Measurements from ENCODE around the gene GOLGA8J. TPM values are rescaled to one million over a fixed set of nuclear protein-coding genes. Genes with fewer than 3 reads are reported as not detected.
"Not testable (repeated sequence)": the region's sequence is repeated elsewhere in the genome, so short reads cannot be mapped to it uniquely, and the experiment has no call there.

The GOLGA8J gene
- total RNA-seq, 2 experiments from 2014 or later = not detected

GRCh38 chr15:30130066-30130465, 47.3 kb downstream of the GOLGA8J start:
- H3K9me3 Mint-ChIP-seq; H3K27ac Mint-ChIP-seq; H3K4me1 Mint-ChIP-seq; CTCF ChIA-PET; H3K27me3 Mint-ChIP-seq; POLR2A ChIA-PET; DNase-seq; H3K36me3 Mint-ChIP-seq (ENCODE audit: low read depth); H3K4me3 Mint-ChIP-seq: not testable (repeated sequence)

GRCh38 chr15:30134751-30135150, 52.0 kb downstream of the GOLGA8J start, which contains the start of gene GOLGA8T:
TSS of gene GOLGA8T (plus strand) at chr15:30135051. CDS start at chr15:30135149, 98 bp downstream.
- CTCF ChIA-PET; H3K27ac Mint-ChIP-seq; DNase-seq; H3K9me3 Mint-ChIP-seq; POLR2A ChIA-PET; H3K4me3 Mint-ChIP-seq; H3K36me3 Mint-ChIP-seq (ENCODE audit: low read depth); H3K4me1 Mint-ChIP-seq; H3K27me3 Mint-ChIP-seq: not testable (repeated sequence)

Other genes with a start within 250 kb of the GOLGA8J start
- gene GOLGA8T, start 52.1 kb downstream of the GOLGA8J start, total RNA-seq = not detected